Right atrium auricular region (tissue), 2 donors: ENCODE results near the gene ORM1. TPM values are rescaled to one million over a fixed set of nuclear protein-coding genes. Genes with fewer than 3 reads are reported as not detected.

Source experiments
- DNase-seq: peaks from one replicate; pipeline ENCODE4 v3.0.0-alpha.2; 2019; ENCODE audit warnings: low spot score
- H3K27ac ChIP-seq, 2 donors: fragments of 200-600 bp; sonication (generic); 1 replicate in 1 of 2; 2 replicates in 1 of 2; pipeline ENCODE4 v1.5.1; 2016 to 2019
- H3K27me3 ChIP-seq, 2 donors: fragments of 200-600 bp; sonication (generic); one replicate each; pipeline versions ENCODE4 v1.5.1 to v1.6.0; 2017 to 2019
- H3K36me3 ChIP-seq: fragments of 200-600 bp; sonication (generic); one replicate; pipeline ENCODE4 v1.5.1; 2016
- H3K4me1 ChIP-seq, 2 donors: fragments of 200-600 bp; sonication (generic); one replicate each; pipeline versions ENCODE4 v1.5.1 to v1.6.0; 2017 to 2019
- H3K4me3 ChIP-seq, 2 donors: fragments of 200-600 bp; sonication (generic); 1 replicate in 1 of 2; 2 replicates in 1 of 2; pipeline ENCODE4 v1.5.1; 2017 to 2019; ENCODE audit warnings: mild to moderate bottlenecking in 1 of 2, moderate library complexity in 1 of 2
- H3K9me3 ChIP-seq, 2 donors: fragments of 200-600 bp; sonication (generic); one replicate each; pipeline ENCODE4 v1.5.1; 2019
- total RNA-seq, 2 donors: library from RNA; depleted of rRNA; stranded (reverse); fragments of >200 nt; gene quantifications; one replicate each; pipeline ENCODE4 v1.1.0, GENCODE V29; 2016
- TF ChIP-seq, protein P1 (sequence below), 2 donors: fragments of 200-600 bp; sonication (generic); IDR thresholded peaks; one replicate each; pipeline ENCODE4 v1.5.1; 2019; ENCODE audit warnings: antibody characterized with exemption in 2 of 2

ORM1 gene
- total RNA-seq, 2 donors from 2014 or later: not detected

- Histone ChIP-seq H3K9me3 (no peaks in the 10 kb centered on the region), H3K4me1 (no peaks in the 10 kb centered on the region), H3K27ac (no peak overlapping the region), H3K36me3 (peaks cover 25% of the 10 kb centered on the region), H3K4me3 (no peak overlapping the region), H3K27me3 (no peaks in the 10 kb centered on the region)
- TF ChIP-seq, protein P1, sequence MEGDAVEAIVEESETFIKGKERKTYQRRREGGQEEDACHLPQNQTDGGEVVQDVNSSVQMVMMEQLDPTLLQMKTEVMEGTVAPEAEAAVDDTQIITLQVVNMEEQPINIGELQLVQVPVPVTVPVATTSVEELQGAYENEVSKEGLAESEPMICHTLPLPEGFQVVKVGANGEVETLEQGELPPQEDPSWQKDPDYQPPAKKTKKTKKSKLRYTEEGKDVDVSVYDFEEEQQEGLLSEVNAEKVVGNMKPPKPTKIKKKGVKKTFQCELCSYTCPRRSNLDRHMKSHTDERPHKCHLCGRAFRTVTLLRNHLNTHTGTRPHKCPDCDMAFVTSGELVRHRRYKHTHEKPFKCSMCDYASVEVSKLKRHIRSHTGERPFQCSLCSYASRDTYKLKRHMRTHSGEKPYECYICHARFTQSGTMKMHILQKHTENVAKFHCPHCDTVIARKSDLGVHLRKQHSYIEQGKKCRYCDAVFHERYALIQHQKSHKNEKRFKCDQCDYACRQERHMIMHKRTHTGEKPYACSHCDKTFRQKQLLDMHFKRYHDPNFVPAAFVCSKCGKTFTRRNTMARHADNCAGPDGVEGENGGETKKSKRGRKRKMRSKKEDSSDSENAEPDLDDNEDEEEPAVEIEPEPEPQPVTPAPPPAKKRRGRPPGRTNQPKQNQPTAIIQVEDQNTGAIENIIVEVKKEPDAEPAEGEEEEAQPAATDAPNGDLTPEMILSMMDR (IDR thresholded peaks at IDR 0.05): no peak
- DNase-seq: no peak
Measured at GRCh38 chr9:114334490-114334889, 11.6 kb downstream of the ORM1 start.

- H3K36me3 ChIP-seq: peaks cover 33% of the 10 kb centered on the region
- no peak overlapping the region for H3K27ac ChIP-seq
- no peak for DNase-seq
- TF ChIP-seq, protein P1 (IDR thresholded peaks at IDR 0.05): no peak
- H3K9me3 ChIP-seq: no peaks in the 10 kb centered on the region
- no peak overlapping the region for H3K4me3 ChIP-seq
- no peaks in the 10 kb centered on the region for H3K4me1 ChIP-seq
- H3K27me3 ChIP-seq: no peaks in the 10 kb centered on the region
Measured at GRCh38 chr9:114335745-114336144, 12.8 kb downstream of the ORM1 start.

DNA sequence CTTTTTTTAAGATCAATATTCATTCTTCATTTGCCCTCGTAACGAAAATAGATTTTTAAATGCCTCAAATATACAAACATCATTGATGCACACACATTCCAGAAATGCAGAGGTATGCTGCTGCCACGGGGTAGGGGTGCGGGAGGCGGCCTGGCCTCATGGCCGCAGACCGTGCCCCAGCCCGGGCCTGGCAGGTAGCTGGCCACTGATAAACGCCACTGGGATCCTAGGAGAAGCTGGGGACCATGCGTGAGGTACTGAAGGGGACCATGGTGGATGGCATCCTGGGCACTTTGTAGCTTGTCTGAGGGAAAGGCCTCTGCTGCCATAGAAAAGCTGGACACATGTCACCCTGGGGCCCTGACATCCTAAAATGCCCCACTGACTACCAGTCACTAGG is 13.3 kb downstream of the ORM1 start:
- H3K9me3 ChIP-seq: no peaks in the 10 kb centered on the region
- peaks cover 37% of the 10 kb centered on the region for H3K36me3 ChIP-seq

GRCh38 chr9:114336699-114337395 is 13.9 kb downstream of the ORM1 start:
- H3K4me3 ChIP-seq: no peak overlapping the region
- DNase-seq: no peak
- H3K9me3 ChIP-seq: no peaks in the 10 kb centered on the region
- peaks cover 43% of the 10 kb centered on the region for H3K36me3 ChIP-seq
- no peaks in the 10 kb centered on the region for H3K27me3 ChIP-seq
- TF ChIP-seq, protein P1 (IDR thresholded peaks at IDR 0.05): no peak
- H3K27ac ChIP-seq: no peak overlapping the region
- no peaks in the 10 kb centered on the region for H3K4me1 ChIP-seq

More for the DNA sequence above, 13.3 kb downstream of the ORM1 start:
- no peak overlapping the region for H3K4me3 ChIP-seq
- no peak for DNase-seq
- no peaks in the 10 kb centered on the region for H3K4me1 ChIP-seq
- no peaks in the 10 kb centered on the region for H3K27me3 ChIP-seq
- H3K27ac ChIP-seq: no peak overlapping the region
- TF ChIP-seq, protein P1 (IDR thresholded peaks at IDR 0.05): no peak

- peaks cover 51% of the 10 kb centered on the region for H3K36me3 ChIP-seq
- DNase-seq: no peak
- no peak overlapping the region for H3K27ac ChIP-seq
- H3K4me1 ChIP-seq: no peaks in the 10 kb centered on the region
- H3K9me3 ChIP-seq: no peaks in the 10 kb centered on the region
- H3K27me3 ChIP-seq: no peaks in the 10 kb centered on the region
- H3K4me3 ChIP-seq: no peak overlapping the region
- TF ChIP-seq, protein P1 (IDR thresholded peaks at IDR 0.05): no peak
Measured at GRCh38 chr9:114338187-114338586, 15.3 kb downstream of the ORM1 start.
